IMR-90 (cell line): ENCODE data around the gene PDZD2. TPM values are rescaled to one million over a fixed set of nuclear protein-coding genes. Genes with fewer than 3 reads are reported as not detected.

Experiments
- ATAC-seq: fragments of 200-7000 bp; cut with Tn5 transposase; 2 replicates; pipeline ENCODE4 v1.9.1; 2020; ENCODE audit warnings: low read depth, mild to moderate bottlenecking, moderate library complexity
- BruUV-seq: library from RNA; stranded (reverse); fragments of 400-500 nt; replicated peaks from 2 replicates; lab custom pipeline; 2021; lab: Mats Ljungman, UMichigan
- CTCF ChIA-PET: fragments of 300-600 bp; formaldehyde crosslinking; extraction: SDS; loops from one replicate; lab custom pipeline; 2021; ENCODE audit warnings: antibody characterized with exemption; lab: Yijun Ruan, JAX
- POLR2A ChIA-PET: fragments of 300-600 bp; sonication (Branson Sonifier 250); formaldehyde crosslinking; loops from one replicate; lab custom pipeline; 2022; ENCODE audit warnings: antibody characterized with exemption; ENCODE audit not compliant: unreplicated experiment; lab: Charles Lee
- DNase-seq: peaks from one replicate; pipeline ENCODE4 v3.0.0; 2013
- H2AFZ ChIP-seq: replicated peaks from 2 replicates; pipeline ENCODE3; 2013; ENCODE audit warnings: low read length, mild to moderate bottlenecking; ENCODE audit not compliant: poor library complexity
- H2AK5ac ChIP-seq: 2 replicates; pipeline ENCODE4 v1.6.1; 2013; ENCODE audit warnings: low read depth, low read length, inconsistent platforms
- H2AK9ac ChIP-seq: replicated peaks from 2 replicates; pipeline ENCODE3; 2013; ENCODE audit warnings: mild to moderate bottlenecking, low read depth, low read length, moderate library complexity; ENCODE audit not compliant: poor library complexity
- H2BK120ac ChIP-seq: 2 replicates; pipeline ENCODE4 v1.6.1; 2013; ENCODE audit warnings: low read depth, low read length, inconsistent platforms
- H2BK15ac ChIP-seq: 3 replicates; pipeline ENCODE4 v1.6.1; 2013; ENCODE audit warnings: low read depth, low read length, inconsistent platforms
- H2BK20ac ChIP-seq: 2 replicates; pipeline ENCODE4 v1.6.1; 2013; ENCODE audit warnings: low read depth, mild to moderate bottlenecking, inconsistent platforms, low read length, moderate library complexity
- H2BK5ac ChIP-seq: 2 replicates; pipeline ENCODE4 v1.6.1; 2013; ENCODE audit warnings: mild to moderate bottlenecking, low read depth, low read length, inconsistent platforms; ENCODE audit not compliant: poor library complexity, severe bottlenecking
- H3K14ac ChIP-seq: replicated peaks from 2 replicates; pipeline ENCODE4 v1.6.1; 2013; ENCODE audit warnings: low read depth, low read length, inconsistent platforms
- H3K18ac ChIP-seq: 2 replicates; pipeline ENCODE4 v1.6.1; 2013; ENCODE audit warnings: low read depth, low read length, control low read depth
- H3K23ac ChIP-seq: 2 replicates; pipeline ENCODE4 v1.6.1; 2013; ENCODE audit warnings: low read depth, low read length, inconsistent platforms
- H3K27ac ChIP-seq: 2 replicates; pipeline ENCODE4 v1.5.1; 2013; ENCODE audit warnings: mild to moderate bottlenecking, control low read depth, low read length; ENCODE audit not compliant: insufficient read depth
- H3K27me3 ChIP-seq: 2 replicates; pipeline ENCODE4 v1.6.1; 2013; ENCODE audit warnings: low read length; ENCODE audit not compliant: control insufficient read depth, insufficient read depth
- H3K36me3 ChIP-seq: 2 replicates; pipeline ENCODE4 v1.6.1; 2013; ENCODE audit warnings: low read length, mixed read lengths; ENCODE audit not compliant: control insufficient read depth, insufficient read depth
- H3K4ac ChIP-seq: 2 replicates; pipeline ENCODE4 v1.6.1; 2013; ENCODE audit warnings: low read depth, low read length, inconsistent platforms
- H3K4me1 ChIP-seq: 2 replicates; pipeline ENCODE4 v1.6.1; 2013; ENCODE audit warnings: low read length, mixed read lengths; ENCODE audit not compliant: control insufficient read depth, insufficient read depth
- H3K4me2 ChIP-seq: 2 replicates; pipeline ENCODE4 v1.6.1; 2013; ENCODE audit warnings: low read depth, mild to moderate bottlenecking, control low read depth, low read length, moderate library complexity
- H3K4me3 ChIP-seq: 2 replicates; pipeline ENCODE4 v1.5.1; 2013; ENCODE audit warnings: low read depth, mild to moderate bottlenecking, control low read depth, low read length, moderate library complexity; ENCODE audit not compliant: insufficient read depth
- H3K56ac ChIP-seq: 2 replicates; pipeline ENCODE4 v1.6.1; 2013; ENCODE audit warnings: low read length, inconsistent platforms; ENCODE audit not compliant: insufficient read depth; ENCODE audit errors: extremely low read depth
- H3K79me1 ChIP-seq, 2 experiments: 2 replicates each; pipeline ENCODE4 v1.6.1; 2013; ENCODE audit warnings: low read length in 2 of 2, inconsistent platforms in 1 of 2, low read depth in 1 of 2
- H3K9ac ChIP-seq: 2 replicates; pipeline ENCODE4 v1.6.1; 2013; ENCODE audit warnings: low read depth, low read length, control low read depth
- H3K9me1 ChIP-seq: 2 replicates; pipeline ENCODE4 v1.6.1; 2013; ENCODE audit warnings: low read length, inconsistent platforms; ENCODE audit not compliant: insufficient read depth
- H3K9me3 ChIP-seq: 2 replicates; pipeline ENCODE4 v1.6.1; 2013; ENCODE audit warnings: low read length; ENCODE audit not compliant: control insufficient read depth, insufficient read depth
- H4K20me1 ChIP-seq: 2 replicates; pipeline ENCODE4 v1.6.1; 2013; ENCODE audit warnings: low read length, inconsistent platforms; ENCODE audit not compliant: insufficient read depth
- H4K5ac ChIP-seq: 2 replicates; pipeline ENCODE4 v1.6.1; 2013; ENCODE audit warnings: mild to moderate bottlenecking, low read depth, low read length, control low read depth
- H4K8ac ChIP-seq, 2 experiments: 2 replicates each; pipeline ENCODE4 v1.6.1; 2013; ENCODE audit warnings: low read depth in 2 of 2, low read length in 2 of 2, control low read depth in 1 of 2, inconsistent platforms in 1 of 2
- H4K91ac ChIP-seq: 2 replicates; pipeline ENCODE4 v1.6.1; 2013; ENCODE audit warnings: low read depth, low read length, inconsistent platforms; ENCODE audit not compliant: insufficient read depth
- CHD1 ChIP-seq: IDR thresholded peaks from 2 replicates; pipeline ENCODE4 v1.6.1; 2012; ENCODE audit warnings: low read depth, low read length, improper control_type of control experiment
- ELK1 ChIP-seq: fragments of 150-350 bp; IDR thresholded peaks from 2 replicates; pipeline ENCODE4 v1.6.1; 2016; ENCODE audit warnings: low read depth, mild to moderate bottlenecking, low read length, moderate library complexity, borderline replicate concordance
- FOS ChIP-seq: fragments of 150-350 bp; IDR thresholded peaks from 2 replicates; pipeline ENCODE4 v1.6.1; 2016; ENCODE audit warnings: low read depth, low read length
- MAFK ChIP-seq: IDR thresholded peaks from 2 replicates; pipeline ENCODE4 v1.6.1; 2012; ENCODE audit warnings: low read depth, low read length, improper control_type of control experiment
- MAZ ChIP-seq: IDR thresholded peaks from 2 replicates; pipeline ENCODE4 v1.6.1; 2012; ENCODE audit warnings: low read depth, mild to moderate bottlenecking, low read length, improper control_type of control experiment, moderate library complexity, borderline replicate concordance
- NFE2L2 ChIP-seq: fragments of 150-350 bp; IDR thresholded peaks from 2 replicates; pipeline ENCODE4 v1.6.1; 2016; ENCODE audit warnings: low read depth, mild to moderate bottlenecking, low read length
- POLR2A ChIP-seq: IDR thresholded peaks from 2 replicates; pipeline ENCODE4 v1.6.1; 2012; ENCODE audit warnings: mild to moderate bottlenecking, low read depth, low read length
- RCOR1 ChIP-seq: IDR thresholded peaks from 2 replicates; pipeline ENCODE4 v1.6.1; 2012; ENCODE audit warnings: mild to moderate bottlenecking, low read length, improper control_type of control experiment; ENCODE audit not compliant: insufficient replicate concordance
- RFX5 ChIP-seq: IDR thresholded peaks from 2 replicates; pipeline ENCODE4 v1.8.0; 2012; ENCODE audit warnings: low read depth, mild to moderate bottlenecking, low read length, moderate library complexity
- SMC3 ChIP-seq: fragments of 150-350 bp; IDR thresholded peaks from 2 replicates; pipeline ENCODE4 v1.6.1; 2016; ENCODE audit warnings: low read depth, mild to moderate bottlenecking, antibody characterized with exemption, low read length, moderate library complexity
- WGBS, 2 experiments: methylation state at CpG; one replicate each; pipeline versions ENCODE4 v1.1.5 to v1.1.7; 2013; ENCODE audit warnings: missing lambda C conversion rate in 2 of 2; ENCODE audit not compliant: insufficient read length in 1 of 2; ENCODE audit errors: extremely low coverage in 2 of 2; 5-methylcytosine and 5-hydroxymethylcytosine counted together
- dilution Hi-C: fragments of 300-500 bp; cut with HindIII; formaldehyde crosslinking; loops from one replicate; pipeline ENCODE4 v1.14.3; 2018; ENCODE audit warnings: low sequenced_read_pairs; ENCODE audit not compliant: unreplicated experiment
- in situ Hi-C: fragments of 300-500 bp; cut with MboI; formaldehyde crosslinking; loops from 3 replicates; pipeline ENCODE4 v1.14.3; 2019; ENCODE audit warnings: low sequenced_read_pairs, inconsistent platforms, mixed read lengths
- intact Hi-C: fragments of 100-400 bp; cut with micrococcal nuclease; formaldehyde crosslinking; loops from 2 replicates; pipeline ENCODE4 v1.10.0; 2022
- polyA plus RNA-seq, 3 experiments: library from polyadenylated mRNA; depleted of rRNA; stranded (reverse); fragments of >200 nt; gene quantifications; 2 replicates each; pipeline ENCODE4 v1.2.3, GENCODE V29; 2012; ENCODE audit warnings: low replicate concordance in 1 of 3
- total RNA-seq: library from RNA; depleted of rRNA; stranded (reverse); fragments of >200 nt; gene quantifications from 2 replicates; pipeline ENCODE4 v1.2.3, GENCODE V29; 2012
- TF ChIP-seq, protein P1 (sequence below): conservative IDR thresholded peaks from 2 replicates; pipeline ENCODE4 v1.5.1; 2012; ENCODE audit warnings: mild to moderate bottlenecking, low read depth, low read length, improper control_type of control experiment

PDZD2 gene
- total and polyA plus RNA-seq, 2 of the 4 experiments (the other 2 are of a cell fraction): under 0.01 to 0.02 TPM

DNA sequence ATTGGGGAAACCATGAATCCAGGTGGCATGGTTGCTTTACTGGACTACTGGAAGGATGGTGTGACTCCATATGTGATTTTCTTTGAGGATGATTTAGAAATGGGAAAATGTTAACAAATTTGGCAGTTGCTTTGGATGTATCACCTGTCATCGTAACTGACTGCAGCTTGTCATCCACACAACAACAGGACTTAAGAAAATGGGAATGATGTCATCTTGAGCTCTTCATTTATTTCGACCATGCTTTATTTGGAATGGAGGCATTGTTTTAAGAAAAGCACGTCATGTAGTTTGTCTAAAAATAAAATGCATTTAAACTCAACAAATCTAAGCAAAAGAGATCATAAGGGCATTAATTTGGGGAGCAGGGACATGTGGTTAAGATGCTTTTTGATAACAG lies 270.1 kb downstream of the PDZD2 start:
- Histone ChIP-seq H3K9me1 (no peaks in the 10 kb centered on the region), H2BK15ac (no peak overlapping the region), H3K4me2 (no peak overlapping the region), H3K4me1 (no peaks in the 10 kb centered on the region), H3K9me3 (no peaks in the 10 kb centered on the region), H4K5ac (no peak overlapping the region), H2BK20ac (no peak overlapping the region), H3K14ac (no peak overlapping the region), H4K8ac (no peak overlapping the region), H4K20me1 (no peaks in the 10 kb centered on the region), H3K36me3 (no peaks in the 10 kb centered on the region), H2AK9ac (no peak overlapping the region), H2AK5ac (no peak overlapping the region), H4K91ac (no peak overlapping the region), H3K27ac (no peak overlapping the region), H2AFZ (no peak overlapping the region), H3K4me3 (no peak overlapping the region), H3K79me1 (no peaks in the 10 kb centered on the region), H2BK120ac (no peak overlapping the region), H3K9ac (no peak overlapping the region), H3K56ac (no peak overlapping the region), H2BK5ac (no peak overlapping the region), H3K23ac (no peak overlapping the region), H3K27me3 (peaks cover 6% of the 10 kb centered on the region), H3K4ac (no peak overlapping the region), H3K18ac (no peak overlapping the region)
- TF ChIP-seq FOS: no peak
- TF ChIP-seq NFE2L2: no peak
- no peak for TF ChIP-seq ELK1
- no peak for TF ChIP-seq MAFK
- TF ChIP-seq MAZ: no peak
- TF ChIP-seq RCOR1: no peak
- TF ChIP-seq RFX5: no peak
- TF ChIP-seq CHD1: no peak
- TF ChIP-seq, protein P1, sequence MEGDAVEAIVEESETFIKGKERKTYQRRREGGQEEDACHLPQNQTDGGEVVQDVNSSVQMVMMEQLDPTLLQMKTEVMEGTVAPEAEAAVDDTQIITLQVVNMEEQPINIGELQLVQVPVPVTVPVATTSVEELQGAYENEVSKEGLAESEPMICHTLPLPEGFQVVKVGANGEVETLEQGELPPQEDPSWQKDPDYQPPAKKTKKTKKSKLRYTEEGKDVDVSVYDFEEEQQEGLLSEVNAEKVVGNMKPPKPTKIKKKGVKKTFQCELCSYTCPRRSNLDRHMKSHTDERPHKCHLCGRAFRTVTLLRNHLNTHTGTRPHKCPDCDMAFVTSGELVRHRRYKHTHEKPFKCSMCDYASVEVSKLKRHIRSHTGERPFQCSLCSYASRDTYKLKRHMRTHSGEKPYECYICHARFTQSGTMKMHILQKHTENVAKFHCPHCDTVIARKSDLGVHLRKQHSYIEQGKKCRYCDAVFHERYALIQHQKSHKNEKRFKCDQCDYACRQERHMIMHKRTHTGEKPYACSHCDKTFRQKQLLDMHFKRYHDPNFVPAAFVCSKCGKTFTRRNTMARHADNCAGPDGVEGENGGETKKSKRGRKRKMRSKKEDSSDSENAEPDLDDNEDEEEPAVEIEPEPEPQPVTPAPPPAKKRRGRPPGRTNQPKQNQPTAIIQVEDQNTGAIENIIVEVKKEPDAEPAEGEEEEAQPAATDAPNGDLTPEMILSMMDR: no peak
- TF ChIP-seq SMC3: no peak
- TF ChIP-seq POLR2A: no peak
- ChIA-PET CTCF (no interaction called here), POLR2A (no interaction called here)
- no peak for DNase-seq
- no TSS peak for BruUV-seq
- WGBS, 2 experiments: no CpG with 5 or more reads among the region's 3 CpGs
- intact Hi-C loops: no loop called here
- no peak for ATAC-seq
- dilution Hi-C loops: no loop called here
- in situ Hi-C loops: no loop called here
